K562 (cell line): ENCODE measurements around the gene SHBG. TPM values are rescaled to one million over a fixed set of nuclear protein-coding genes. Genes with fewer than 3 reads are reported as not detected.

ENCODE experiments used
- GATAD2A ChIP-seq: fragments of 450-650 bp; IDR thresholded peaks from 2 replicates; pipeline ENCODE4 v1.6.1; 2017
- HDAC6 ChIP-seq: IDR thresholded peaks from 2 replicates; pipeline ENCODE4 v1.6.1; 2012; ENCODE audit warnings: low read depth, mild to moderate bottlenecking, control low read depth, inconsistent platforms, low read length, moderate library complexity
- HIVEP1 ChIP-seq: fragments of 250-450 bp; sonication (Bioruptor Pico); IDR thresholded peaks from 2 replicates; pipeline ENCODE4 v1.4.0; 2020; ENCODE audit warnings: mild to moderate bottlenecking
- HNRNPLL ChIP-seq: fragments of 200-400 bp; formaldehyde crosslinking; IDR thresholded peaks from 2 replicates; pipeline ENCODE4 v1.6.1; 2017; ENCODE audit warnings: low read length, low read depth, mild to moderate bottlenecking; ENCODE audit not compliant: poor library complexity, severe bottlenecking
- HSF4 ChIP-seq: fragments of 250-450 bp; sonication (Bioruptor Pico); IDR thresholded peaks from 2 replicates; pipeline ENCODE4 v2.1.2; 2022; ENCODE audit warnings: mild to moderate bottlenecking, moderate library complexity, borderline replicate concordance
- JUN ChIP-seq, 2 experiments: sonication (generic) in 1 of 2; formaldehyde crosslinking in 1 of 2; IDR thresholded peaks; 2 replicates each; pipeline versions ENCODE4 v1.6.1 to v1.8.0; 2012 to 2022; ENCODE audit warnings: borderline replicate concordance in 2 of 2, mild to moderate bottlenecking in 2 of 2, improper control_type of control experiment in 1 of 2, low read depth in 1 of 2, low read length in 1 of 2, missing genetic modification reagents in 1 of 2
- KLF13 ChIP-seq: fragments of 450-650 bp; IDR thresholded peaks from 2 replicates; pipeline ENCODE4 v1.6.1; 2016; ENCODE audit warnings: missing genetic modification characterization, low read depth, mild to moderate bottlenecking, missing compliant biosample characterization, moderate library complexity, borderline replicate concordance
- MYBL2 ChIP-seq, 2 experiments: fragments of 450-650 bp in 1 of 2; sonication (generic) in 1 of 2; formaldehyde crosslinking in 1 of 2; IDR thresholded peaks; 2 replicates each; pipeline versions ENCODE4 v1.6.1 to v1.8.1; 2017 to 2022; ENCODE audit warnings: borderline replicate concordance in 1 of 2, inconsistent platforms in 1 of 2, low read depth in 1 of 2, mild to moderate bottlenecking in 1 of 2, missing genetic modification reagents in 1 of 2, moderate library complexity in 1 of 2
- NFIC ChIP-seq: fragments of 450-650 bp; IDR thresholded peaks from 2 replicates; pipeline ENCODE4 v1.6.1; 2017; ENCODE audit warnings: mild to moderate bottlenecking, inconsistent platforms
- PHB ChIP-seq: fragments of 250-450 bp; sonication (Bioruptor Pico); IDR thresholded peaks from 2 replicates; pipeline ENCODE4 v1.5.0; 2021
- PHF21A ChIP-seq: fragments of 450-650 bp; IDR thresholded peaks from 2 replicates; pipeline ENCODE4 v1.6.1; 2017; ENCODE audit warnings: low read depth, borderline replicate concordance
- PTRF ChIP-seq: fragments of 450-650 bp; IDR thresholded peaks from 2 replicates; pipeline ENCODE4 v1.6.1; 2016; ENCODE audit warnings: mild to moderate bottlenecking, missing genetic modification characterization, missing compliant biosample characterization
- SIRT6 ChIP-seq: IDR thresholded peaks from one replicate; pipeline ENCODE4 v1.6.1; 2012; ENCODE audit warnings: low read depth, mild to moderate bottlenecking, control low read depth, inconsistent platforms, low read length, moderate library complexity
- THRAP3 ChIP-seq: fragments of 450-650 bp; IDR thresholded peaks from 2 replicates; pipeline ENCODE4 v1.6.1; 2016; ENCODE audit warnings: mild to moderate bottlenecking, inconsistent platforms, borderline replicate concordance
- ZKSCAN8 ChIP-seq: fragments of 200-800 bp; sonication (Bioruptor generic); IDR thresholded peaks from 2 replicates; pipeline ENCODE4 v1.6.1; 2016; ENCODE audit warnings: missing genetic modification characterization, missing compliant biosample characterization
- polyA plus RNA-seq, 8 experiments: library from polyadenylated mRNA; depleted of rRNA in 4 of 8; stranded (reverse) in 5 of 8; unstranded in 3 of 8; fragments of >200 nt; fragmentation: Nextera tagmentation in 2 of 8; fragmentation: Illumina TruSeq in 1 of 8; extraction: Ambion mirVana in 2 of 8; extraction: Trizol in 1 of 8; gene quantifications; 2 replicates each; pipeline versions ENCODE4 v1.2.1 to v1.2.3, GENCODE V29; 2011 to 2014; ENCODE audit warnings: inconsistent platforms in 1 of 8, missing spikeins in 1 of 8
- total RNA-seq, 7 experiments: library from RNA; depleted of rRNA in 6 of 7; stranded (reverse); fragments of >200 nt in 6 of 7; fragmentation: Illumina TruSeq in 2 of 7; extraction: Trizol in 2 of 7; gene quantifications; 2 replicates each; pipeline versions ENCODE4 v1.2.1 to v1.2.3, GENCODE V29; 2011 to 2021; ENCODE audit warnings: low replicate concordance in 1 of 7
- TF ChIP-seq, protein P1 (sequence below): sonication (generic); formaldehyde crosslinking; IDR thresholded peaks from 2 replicates; pipeline ENCODE4 v1.8.1; 2023; ENCODE audit warnings: mild to moderate bottlenecking, missing genetic modification reagents
- TF ChIP-seq, protein P2 (sequence below): fragments of 450-650 bp; IDR thresholded peaks from 2 replicates; pipeline ENCODE4 v1.6.1; 2016; ENCODE audit warnings: antibody characterized with exemption
- TF ChIP-seq, protein P3 (sequence below): fragments of 250-450 bp; sonication (Bioruptor Pico); IDR thresholded peaks from 2 replicates; pipeline ENCODE4 v1.4.0; 2020; ENCODE audit warnings: mild to moderate bottlenecking, moderate library complexity, borderline replicate concordance

SHBG gene
- total and polyA plus RNA-seq, 9 of the 15 experiments (the other 6 are each of a cell fraction or from before 2014, with no cell fraction given), result not detected

DNA sequence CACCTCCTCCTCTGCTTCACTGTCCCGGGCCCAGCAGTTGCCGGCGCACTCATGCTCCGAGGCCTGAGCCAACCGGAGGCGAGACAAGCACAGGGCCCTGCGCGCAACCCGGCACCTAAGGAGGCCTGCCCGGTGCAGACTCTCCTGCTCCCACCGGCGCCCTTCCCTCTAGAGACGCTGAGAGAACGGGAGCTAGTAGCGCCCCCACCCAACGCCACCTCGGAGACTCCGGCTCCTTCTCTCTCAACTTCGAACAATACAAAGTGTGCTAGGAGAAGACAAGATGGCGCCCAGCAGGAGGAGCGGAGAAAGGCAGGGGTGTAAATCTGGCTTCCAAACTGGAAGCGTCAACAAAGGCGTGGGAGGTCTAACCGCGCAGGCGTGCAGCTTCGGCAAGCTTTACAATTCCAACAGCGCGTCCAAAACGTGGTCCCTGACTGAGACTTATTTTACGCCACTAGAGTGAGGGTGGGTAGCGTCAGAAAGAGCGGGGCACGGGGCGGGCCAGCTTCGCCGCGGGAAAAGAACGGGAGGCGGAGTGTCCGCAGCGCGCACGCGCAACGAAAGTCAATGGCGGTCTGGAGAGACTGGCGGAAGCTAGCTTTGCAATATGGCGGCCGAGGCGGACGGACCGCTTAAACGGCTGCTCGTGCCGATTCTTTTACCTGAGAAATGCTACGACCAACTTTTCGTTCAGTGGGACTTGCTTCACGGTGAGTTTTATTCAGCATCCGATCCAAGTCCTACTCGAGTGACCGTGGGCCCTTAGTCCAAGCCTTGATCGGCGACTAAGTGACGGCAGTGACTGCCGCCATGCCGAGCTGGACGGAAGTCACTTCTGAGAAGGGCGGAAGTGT is 46.5 kb upstream of the SHBG start, which contains the start of gene MPDU1 (continued):
- no peak for TF ChIP-seq PHB
- peak; percentile 82 for TF ChIP-seq HNRNPLL
- TF ChIP-seq HIVEP1, result no peak
- TF ChIP-seq, protein P1, sequence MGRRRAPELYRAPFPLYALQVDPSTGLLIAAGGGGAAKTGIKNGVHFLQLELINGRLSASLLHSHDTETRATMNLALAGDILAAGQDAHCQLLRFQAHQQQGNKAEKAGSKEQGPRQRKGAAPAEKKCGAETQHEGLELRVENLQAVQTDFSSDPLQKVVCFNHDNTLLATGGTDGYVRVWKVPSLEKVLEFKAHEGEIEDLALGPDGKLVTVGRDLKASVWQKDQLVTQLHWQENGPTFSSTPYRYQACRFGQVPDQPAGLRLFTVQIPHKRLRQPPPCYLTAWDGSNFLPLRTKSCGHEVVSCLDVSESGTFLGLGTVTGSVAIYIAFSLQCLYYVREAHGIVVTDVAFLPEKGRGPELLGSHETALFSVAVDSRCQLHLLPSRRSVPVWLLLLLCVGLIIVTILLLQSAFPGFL (CRISPR knock-in tag), result no peak
- TF ChIP-seq KLF13 (tag), result no peak
- TF ChIP-seq, protein P2, sequence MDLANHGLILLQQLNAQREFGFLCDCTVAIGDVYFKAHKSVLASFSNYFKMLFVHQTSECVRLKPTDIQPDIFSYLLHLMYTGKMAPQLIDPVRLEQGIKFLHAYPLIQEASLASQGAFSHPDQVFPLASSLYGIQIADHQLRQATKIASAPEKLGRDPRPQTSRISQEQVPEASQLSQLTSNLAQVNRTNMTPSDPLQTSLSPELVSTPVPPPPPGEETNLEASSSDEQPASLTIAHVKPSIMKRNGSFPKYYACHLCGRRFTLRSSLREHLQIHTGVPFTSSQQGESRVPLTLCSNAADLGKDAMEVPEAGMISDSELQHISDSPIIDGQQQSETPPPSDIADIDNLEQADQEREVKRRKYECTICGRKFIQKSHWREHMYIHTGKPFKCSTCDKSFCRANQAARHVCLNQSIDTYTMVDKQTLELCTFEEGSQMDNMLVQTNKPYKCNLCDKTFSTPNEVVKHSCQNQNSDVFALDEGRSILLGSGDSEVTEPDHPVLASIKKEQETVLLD, result peak; percentile 89
- TF ChIP-seq GATAD2A, result no peak
- TF ChIP-seq ZKSCAN8, result peak; percentile 70; the same call in 1 of the 2 replicates
- TF ChIP-seq MYBL2 (IDR thresholded peaks at IDR 0.05; ENCODE audit: low read depth), result no peak; the same call in 1 of the 2 replicates
- TF ChIP-seq MYBL2 (CRISPR knock-in tag; IDR thresholded peaks at IDR 0.05; ENCODE audit: borderline replicate concordance), result no peak
- TF ChIP-seq, protein P3, sequence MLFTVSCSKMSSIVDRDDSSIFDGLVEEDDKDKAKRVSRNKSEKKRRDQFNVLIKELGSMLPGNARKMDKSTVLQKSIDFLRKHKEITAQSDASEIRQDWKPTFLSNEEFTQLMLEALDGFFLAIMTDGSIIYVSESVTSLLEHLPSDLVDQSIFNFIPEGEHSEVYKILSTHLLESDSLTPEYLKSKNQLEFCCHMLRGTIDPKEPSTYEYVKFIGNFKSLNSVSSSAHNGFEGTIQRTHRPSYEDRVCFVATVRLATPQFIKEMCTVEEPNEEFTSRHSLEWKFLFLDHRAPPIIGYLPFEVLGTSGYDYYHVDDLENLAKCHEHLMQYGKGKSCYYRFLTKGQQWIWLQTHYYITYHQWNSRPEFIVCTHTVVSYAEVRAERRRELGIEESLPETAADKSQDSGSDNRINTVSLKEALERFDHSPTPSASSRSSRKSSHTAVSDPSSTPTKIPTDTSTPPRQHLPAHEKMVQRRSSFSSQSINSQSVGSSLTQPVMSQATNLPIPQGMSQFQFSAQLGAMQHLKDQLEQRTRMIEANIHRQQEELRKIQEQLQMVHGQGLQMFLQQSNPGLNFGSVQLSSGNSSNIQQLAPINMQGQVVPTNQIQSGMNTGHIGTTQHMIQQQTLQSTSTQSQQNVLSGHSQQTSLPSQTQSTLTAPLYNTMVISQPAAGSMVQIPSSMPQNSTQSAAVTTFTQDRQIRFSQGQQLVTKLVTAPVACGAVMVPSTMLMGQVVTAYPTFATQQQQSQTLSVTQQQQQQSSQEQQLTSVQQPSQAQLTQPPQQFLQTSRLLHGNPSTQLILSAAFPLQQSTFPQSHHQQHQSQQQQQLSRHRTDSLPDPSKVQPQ (CRISPR knock-in tag), result no peak
- no peak for TF ChIP-seq HSF4 (CRISPR knock-in tag)
- no peak for TF ChIP-seq SIRT6
- TF ChIP-seq JUN (IDR thresholded peaks at IDR 0.05; ENCODE audit: borderline replicate concordance, low read depth, low read length), result peak; percentile 40; the same call in 1 of the 2 replicates
- 0 out of 2 replicates have a peak, but pooled peaks have one; percentile 5 for TF ChIP-seq JUN (CRISPR knock-in tag; IDR thresholded peaks at IDR 0.05; ENCODE audit: borderline replicate concordance)
- TF ChIP-seq THRAP3, result no peak
- TF ChIP-seq PHF21A, result 0 out of 2 replicates have a peak, but pooled peaks have one; percentile 35
- TF ChIP-seq PTRF (tag), result no peak
- 0 out of 2 replicates have a peak, but pooled peaks have one; percentile 8 for TF ChIP-seq NFIC
- no peak for TF ChIP-seq HDAC6
